CD4-positive, alpha-beta T cell (primary cell): ENCODE measurements around the gene DOCK8. TPM values are rescaled to one million over a fixed set of nuclear protein-coding genes. Genes with fewer than 3 reads are reported as not detected.

Experiments
- ATAC-seq: fragments of 200-7000 bp; cut with Tn5 transposase; one replicate; pipeline ENCODE4 v1.10.0; 2022; ENCODE audit warnings: mild to moderate bottlenecking; ENCODE audit not compliant: poor library complexity
- CTCF ChIA-PET: fragments of 350-600 bp; sonication (Branson Sonifier 250); formaldehyde crosslinking; loops from one replicate; lab custom pipeline; 2021; ENCODE audit warnings: antibody characterized with exemption, inconsistent platforms; lab: Charles Lee
- POLR2A ChIA-PET: fragments of 350-600 bp; sonication (Branson Sonifier 250); formaldehyde crosslinking; loops from one replicate; lab custom pipeline; 2021; ENCODE audit warnings: antibody characterized with exemption, inconsistent platforms; lab: Charles Lee
- DNase-seq, 14 experiments: peaks; one replicate each; pipeline ENCODE4 v3.0.0-alpha.2; 2013 to 2020; ENCODE audit warnings: mixed read lengths in 2 of 14
- H3K27ac ChIP-seq, 2 donors: one replicate each; pipeline versions ENCODE4 v1.5.1 to v1.7.0; 2013; ENCODE audit warnings: low read length in 2 of 2, low read depth in 1 of 2, mild to moderate bottlenecking in 1 of 2
- H3K27me3 ChIP-seq, 2 experiments: 1 replicate in 1 of 2; 2 replicates in 1 of 2; pipeline versions ENCODE4 v1.6.1 to v1.7.0; 2013; ENCODE audit warnings: low read length in 2 of 2, control low read depth in 1 of 2, mild to moderate bottlenecking in 1 of 2, moderate library complexity in 1 of 2; ENCODE audit not compliant: insufficient read depth in 2 of 2, control insufficient read depth in 1 of 2
- H3K36me3 ChIP-seq: one replicate; pipeline ENCODE4 v1.6.1; 2013; ENCODE audit warnings: low read length, control low read depth; ENCODE audit not compliant: insufficient read depth
- H3K4me1 ChIP-seq: one replicate; pipeline ENCODE4 v1.6.1; 2013; ENCODE audit warnings: low read length, control low read depth; ENCODE audit not compliant: insufficient read depth
- H3K4me3 ChIP-seq: one replicate; pipeline ENCODE4 v1.5.1; 2013; ENCODE audit warnings: mild to moderate bottlenecking, low read length, moderate library complexity
- H3K9me3 ChIP-seq, 2 experiments: 1 replicate in 1 of 2; 2 replicates in 1 of 2; pipeline versions ENCODE4 v1.6.1 to v1.7.0; 2013; ENCODE audit warnings: low read length in 2 of 2, mild to moderate bottlenecking in 2 of 2, control low read depth in 1 of 2, moderate library complexity in 1 of 2; ENCODE audit not compliant: control insufficient read depth in 1 of 2, insufficient read depth in 1 of 2
- H3K27ac Mint-ChIP-seq: one replicate; pipeline ENCODE4 v1.8.0; 2020; ENCODE audit warnings: mixed read lengths
- H3K27me3 Mint-ChIP-seq: one replicate; pipeline ENCODE4 v1.8.0; 2021; ENCODE audit warnings: mixed read lengths
- H3K36me3 Mint-ChIP-seq: one replicate; pipeline ENCODE4 v1.8.0; 2021; ENCODE audit warnings: low read depth, mixed read lengths
- H3K4me1 Mint-ChIP-seq: one replicate; pipeline ENCODE4 v1.8.0; 2021; ENCODE audit warnings: low read depth, mixed read lengths
- H3K4me3 Mint-ChIP-seq: one replicate; pipeline ENCODE4 v1.8.0; 2020; ENCODE audit warnings: mild to moderate bottlenecking, mixed read lengths
- H3K9me3 Mint-ChIP-seq: one replicate; pipeline ENCODE4 v1.8.0; 2020; ENCODE audit warnings: mixed read lengths
- CTCF ChIP-seq: fragments of 200-600 bp; IDR thresholded peaks from one replicate; pipeline ENCODE4 v1.8.0; 2022; ENCODE audit warnings: antibody characterized with exemption, mild to moderate bottlenecking
- intact Hi-C, 2 experiments: fragments of 100-400 bp; cut with DNase I in 1 of 2; cut with micrococcal nuclease in 1 of 2; formaldehyde crosslinking; loops; one replicate each; pipeline versions ENCODE4 v1.15.1 to v1.9.0; 2023 to 2025; cut with DNase I, micrococcal nuclease
- total RNA-seq, 174 experiments: library from RNA in 2 of 174; stranded (reverse) in 2 of 174; gene quantifications; one replicate each; pipeline ENCODE4 v1.2.3 and lab custom pipeline; 2021 to 2026

The DOCK8 gene
- total RNA-seq, 2 experiments from 2014 or later, result 123 to 126 TPM

GRCh38 chr9:437066-437465 lies 222.4 kb downstream of the DOCK8 start:
- Histone ChIP-seq H3K27ac (no peak overlapping the region), H3K36me3 (peaks cover 100% of the 10 kb centered on the region), H3K9me3 (no peaks in the 10 kb centered on the region), H3K27me3 (no peaks in the 10 kb centered on the region), H3K4me1 (no peaks in the 10 kb centered on the region), H3K4me3 (no peak overlapping the region)
- no peak for TF ChIP-seq CTCF
- H3K36me3 Mint-ChIP-seq, result peaks cover 98% of the 10 kb centered on the region
- ChIA-PET CTCF (no interaction called here), POLR2A (no interaction called here)
- DNase-seq (no peak), ATAC-seq (no peak)
- H3K9me3 Mint-ChIP-seq, result no peaks in the 10 kb centered on the region
- intact Hi-C loops, result no loop called here
- H3K4me1 Mint-ChIP-seq, result no peaks in the 10 kb centered on the region
- H3K27me3 Mint-ChIP-seq, result no peaks in the 10 kb centered on the region
- H3K27ac Mint-ChIP-seq, result no peak overlapping the region
- H3K4me3 Mint-ChIP-seq, result no peak overlapping the region

GRCh38 chr9:437574-438001 lies 222.9 kb downstream of the DOCK8 start:
- intact Hi-C loops, result no loop called here
- Mint-ChIP-seq H3K27me3 (no peaks in the 10 kb centered on the region), H3K27ac (no peak overlapping the region), H3K4me1 (no peaks in the 10 kb centered on the region), H3K9me3 (no peaks in the 10 kb centered on the region), H3K36me3 (peaks cover 98% of the 10 kb centered on the region), H3K4me3 (no peak overlapping the region)
- Histone ChIP-seq H3K27ac (no peak overlapping the region), H3K36me3 (peaks cover 100% of the 10 kb centered on the region), H3K4me1 (no peaks in the 10 kb centered on the region), H3K9me3 (no peaks in the 10 kb centered on the region), H3K27me3 (no peaks in the 10 kb centered on the region), H3K4me3 (no peak overlapping the region)
- DNase-seq (no peak), ATAC-seq (no peak)
- CTCF ChIA-PET, result no interaction called here
- TF ChIP-seq CTCF, result no peak
- POLR2A ChIA-PET, result no interaction called here

GRCh38 chr9:438066-438465 lies 223.4 kb downstream of the DOCK8 start:
- no peak overlapping the region for H3K27ac Mint-ChIP-seq
- ChIA-PET POLR2A (no interaction called here), CTCF (no interaction called here)
- Histone ChIP-seq H3K4me3 (no peak overlapping the region), H3K27me3 (no peaks in the 10 kb centered on the region), H3K36me3 (peaks cover 100% of the 10 kb centered on the region), H3K4me1 (no peaks in the 10 kb centered on the region), H3K27ac (no peak overlapping the region), H3K9me3 (no peaks in the 10 kb centered on the region)
- no peaks in the 10 kb centered on the region for H3K9me3 Mint-ChIP-seq
- H3K4me3 Mint-ChIP-seq, result no peak overlapping the region
- DNase-seq (no peak), ATAC-seq (no peak)
- intact Hi-C loops, result no loop called here
- H3K27me3 Mint-ChIP-seq, result no peaks in the 10 kb centered on the region
- H3K4me1 Mint-ChIP-seq, result no peaks in the 10 kb centered on the region
- no peak for TF ChIP-seq CTCF
- H3K36me3 Mint-ChIP-seq, result peaks cover 98% of the 10 kb centered on the region
